Ramos (cell line): ENCODE results near the gene SIAH1.
"Not testable (repeated sequence)": the region's sequence is repeated elsewhere in the genome, so short reads cannot be mapped to it uniquely, and the experiment has no call there.

Experiments used
- in situ Hi-C: fragments of 300-500 bp; cut with MboI; formaldehyde crosslinking; loops from one replicate; pipeline ENCODE4 v1.14.3; 2022; ENCODE audit warnings: low sequenced_read_pairs; ENCODE audit not compliant: unreplicated experiment

SIAH1 gene

GRCh38 chr16:48385253-48386150 lies at the start of gene SIAH1:
Gene SIAH1, minus strand, starts transcription at chr16:48385413. Its CDS starts 22,985 bp downstream, at chr16:48362428.
- in situ Hi-C loops = no loop called here

GRCh38 chr16:48434653-48435317 lies 49.6 kb upstream of the SIAH1 start:
- in situ Hi-C loops = no loop called here

GRCh38 chr16:48433850-48434530 lies 48.8 kb upstream of the SIAH1 start:
- in situ Hi-C loops = no loop called here

- in situ Hi-C loops = no loop called here
These were observed 48.1 kb upstream of the SIAH1 start for GRCh38 chr16:48433116-48433849.

- in situ Hi-C loops = no loop called here
These were observed 46.9 kb upstream of the SIAH1 start for GRCh38 chr16:48432136-48432535.

GRCh38 chr16:48430890-48431289 lies 45.7 kb upstream of the SIAH1 start:
- in situ Hi-C loops = no loop called here

- in situ Hi-C loops = no loop called here
These were observed 41.3 kb upstream of the SIAH1 start for GRCh38 chr16:48426244-48427141.

GRCh38 chr16:48422537-48422936 lies 37.3 kb upstream of the SIAH1 start:
- in situ Hi-C loops = no loop called here

- in situ Hi-C loops = no loop called here
These were observed 36.5 kb upstream of the SIAH1 start for GRCh38 chr16:48421741-48422140.

GRCh38 chr16:48420437-48420836 lies 35.2 kb upstream of the SIAH1 start:
- in situ Hi-C loops = no loop called here

- in situ Hi-C loops = not testable (repeated sequence)
These were observed 31.4 kb upstream of the SIAH1 start for GRCh38 chr16:48416617-48417016.

- in situ Hi-C loops = no loop called here
These were observed 28.1 kb upstream of the SIAH1 start for GRCh38 chr16:48413272-48413671.

GRCh38 chr16:48409839-48410632 lies 24.8 kb upstream of the SIAH1 start:
- in situ Hi-C loops = no loop called here

- in situ Hi-C loops = no loop called here
These were observed 23.5 kb upstream of the SIAH1 start for GRCh38 chr16:48408688-48409087.

GRCh38 chr16:48405907-48406306 lies 20.7 kb upstream of the SIAH1 start:
- in situ Hi-C loops = no loop called here

GRCh38 chr16:48405153-48405552 lies 19.9 kb upstream of the SIAH1 start:
- in situ Hi-C loops = no loop called here

- in situ Hi-C loops = not testable (repeated sequence)
These were observed 17.3 kb upstream of the SIAH1 start for GRCh38 chr16:48402547-48402946.

GRCh38 chr16:48395375-48395774 lies 10.2 kb upstream of the SIAH1 start:
- in situ Hi-C loops = no loop called here

GRCh38 chr16:48394355-48394703 lies 9.1 kb upstream of the SIAH1 start:
- in situ Hi-C loops = no loop called here
